ENCODE data around the gene CSRNP3.

CSRNP3 gene

DNA sequence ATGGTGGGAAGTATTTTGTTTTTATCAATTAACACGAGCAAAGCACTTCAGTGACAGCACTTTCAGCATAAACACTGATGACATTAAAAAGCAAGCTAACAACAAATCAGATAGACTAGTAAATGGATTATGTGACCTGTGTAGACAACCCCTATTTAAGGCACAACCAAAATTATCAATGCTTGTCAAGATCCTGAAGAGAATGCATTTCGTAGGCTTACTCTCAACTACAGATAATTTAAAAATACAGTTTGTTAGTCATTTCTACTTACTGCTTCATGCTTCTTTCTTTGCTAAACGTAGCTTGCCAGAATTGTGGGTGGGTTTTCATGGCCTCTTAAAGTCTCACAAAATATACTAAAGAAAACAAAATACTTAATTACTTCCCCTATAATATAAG is 3.4 kb downstream of the CSRNP3 start:
- DNase-seq: no peak

DNA sequence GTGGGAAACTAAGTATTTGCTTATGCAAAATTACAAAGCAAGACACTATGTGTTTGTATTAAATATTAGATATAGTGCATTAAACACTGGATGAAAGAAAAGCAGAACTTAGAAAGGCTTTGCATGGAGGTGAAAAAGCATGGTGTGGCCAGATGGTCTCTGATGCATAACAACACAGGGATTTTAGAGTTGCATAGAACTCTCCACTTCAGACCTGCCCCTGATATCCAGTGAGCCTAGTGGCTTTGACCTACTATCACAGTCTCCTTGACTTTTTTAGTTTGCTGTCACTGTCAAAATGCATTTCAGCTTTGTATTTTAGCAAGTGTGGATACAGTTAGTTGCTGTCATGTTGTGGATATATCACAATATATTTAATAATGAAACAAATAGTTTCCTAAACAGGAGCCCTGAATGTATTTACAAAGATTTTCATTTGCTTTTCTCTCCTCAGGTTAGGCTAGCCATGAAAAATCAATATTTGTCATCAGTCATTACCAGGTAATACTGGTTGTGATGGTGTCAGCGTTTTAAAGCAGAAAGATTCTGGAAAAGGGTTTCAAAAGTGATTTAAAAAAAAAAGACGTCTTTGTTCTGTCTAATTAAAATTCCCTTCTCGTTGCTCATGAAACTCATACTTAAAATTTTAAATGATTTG is 5.2 kb downstream of the CSRNP3 start:
- DNase-seq: no peak

DNA sequence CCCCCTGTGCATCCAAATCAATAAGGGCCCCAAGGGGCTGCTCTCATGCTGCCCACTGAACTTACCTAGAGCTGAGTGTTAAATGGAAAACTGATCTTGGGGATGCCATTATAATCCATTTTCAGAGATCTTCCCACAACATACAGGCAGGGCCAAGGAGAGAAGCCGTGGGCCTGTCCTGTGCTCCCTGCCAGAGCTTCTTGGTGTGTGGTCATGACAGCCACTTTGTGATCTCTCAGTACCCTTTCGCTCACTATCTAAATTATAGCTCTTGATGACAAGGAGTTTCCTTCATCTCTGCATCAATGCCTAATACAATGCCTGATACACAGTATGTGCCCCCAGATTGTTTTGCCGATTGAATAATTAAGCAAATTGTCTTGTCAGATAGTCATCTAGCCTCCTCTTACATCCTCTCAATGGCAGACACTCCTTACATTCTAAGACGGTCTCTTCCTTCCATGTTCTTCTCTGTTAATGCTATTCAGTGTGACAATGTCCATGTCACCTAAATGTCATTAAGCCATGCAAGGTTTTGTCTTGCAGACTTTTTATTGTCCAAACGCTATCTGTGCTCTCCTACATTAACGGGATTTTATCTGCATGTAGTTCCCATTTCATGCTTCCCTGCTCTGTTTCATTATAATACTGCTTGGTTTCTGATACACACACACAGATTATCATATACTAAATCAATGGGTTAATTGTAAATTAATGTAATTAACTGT is 5.9 kb downstream of the CSRNP3 start:
- no peak for DNase-seq

DNA sequence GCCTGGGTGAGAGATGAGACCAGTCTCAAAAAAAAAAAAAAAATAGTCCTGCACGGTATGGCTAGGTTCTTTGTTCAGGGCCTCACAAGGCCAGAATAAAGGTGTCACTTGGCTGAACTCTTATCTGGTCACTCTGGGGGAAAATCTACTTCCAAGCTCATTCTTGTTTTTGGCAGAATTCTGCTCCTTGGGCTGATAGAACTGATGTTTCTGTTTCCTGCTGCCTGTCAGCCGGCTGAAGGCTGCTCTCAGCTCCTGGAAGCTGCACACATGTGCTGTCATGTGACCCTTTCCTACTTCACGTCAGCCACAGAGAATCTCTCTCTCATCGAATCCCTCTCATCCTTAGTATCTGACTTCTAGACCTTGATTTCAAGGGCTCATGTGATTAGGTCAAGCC is 10.4 kb downstream of the CSRNP3 start:
- no peak for DNase-seq

DNA sequence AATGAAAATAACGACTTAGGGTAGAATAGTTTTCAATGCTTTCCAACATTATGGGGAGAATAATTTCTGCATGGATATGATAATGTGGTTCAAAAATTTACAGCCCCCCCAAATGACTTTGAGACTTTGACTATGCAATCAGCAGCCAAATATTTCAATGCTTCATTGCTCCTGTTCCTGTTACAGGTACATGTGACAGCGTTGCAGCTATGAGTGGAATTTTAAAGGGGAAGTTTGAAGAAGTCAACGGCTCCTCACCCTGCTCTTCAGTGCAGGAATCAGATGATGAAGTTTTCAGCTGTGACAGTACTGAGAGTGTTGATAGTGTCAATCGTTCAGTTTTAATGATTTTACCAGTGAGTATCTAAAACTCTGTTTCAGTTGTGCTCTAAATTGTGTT is 25.1 kb downstream of the CSRNP3 start:
- DNase-seq: no peak

DNA sequence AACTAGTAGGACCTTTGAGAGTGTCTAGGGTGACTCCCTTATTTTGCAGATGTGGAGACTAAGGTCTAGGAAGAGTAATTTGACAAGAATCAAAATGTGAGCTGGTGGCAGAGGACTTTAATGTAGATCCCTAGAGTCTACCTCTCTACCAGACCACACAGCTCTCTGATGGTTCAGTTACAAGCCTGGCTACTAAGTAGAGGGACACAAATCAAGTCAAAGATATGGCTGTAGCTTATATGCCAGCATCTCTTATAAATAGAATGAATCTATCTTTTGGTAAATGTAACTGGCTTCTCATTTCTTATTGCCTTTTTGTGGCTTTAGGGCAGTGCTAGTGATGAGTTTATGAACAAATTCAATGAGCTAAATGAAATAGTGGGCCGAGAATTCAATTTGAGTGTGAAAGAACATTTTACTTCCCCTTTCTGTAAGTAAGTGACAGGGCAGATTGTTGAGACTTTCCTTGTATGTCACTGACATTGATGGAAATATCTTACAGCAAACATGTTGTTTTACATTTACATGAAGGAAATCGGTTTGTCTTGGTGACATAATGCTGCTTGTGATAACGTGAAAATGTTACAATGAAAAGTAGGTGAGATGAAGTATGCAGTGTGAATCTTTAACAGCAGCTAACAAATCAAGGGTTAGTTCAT is 28.3 kb downstream of the CSRNP3 start:
- no peak for DNase-seq

DNA sequence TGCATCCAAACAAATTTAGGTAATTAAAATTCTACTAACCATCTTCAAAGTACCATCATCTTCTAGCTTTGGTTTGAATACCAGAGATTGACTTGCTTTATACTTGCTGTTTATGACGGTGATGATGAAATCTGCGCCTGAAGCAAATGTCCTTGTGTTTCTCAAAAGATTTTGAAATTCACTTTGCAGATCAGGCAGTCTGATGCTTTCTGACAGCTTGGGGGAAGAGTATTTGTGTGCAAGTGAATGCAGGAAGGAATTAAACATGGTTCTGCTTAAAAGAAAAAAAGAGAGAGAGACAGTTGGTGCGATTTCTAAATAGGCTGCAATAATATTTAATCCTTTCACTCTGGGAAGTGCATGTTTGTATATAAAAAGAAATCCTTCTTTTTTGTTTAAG is 29.6 kb downstream of the CSRNP3 start:
- no peak for DNase-seq

DNA sequence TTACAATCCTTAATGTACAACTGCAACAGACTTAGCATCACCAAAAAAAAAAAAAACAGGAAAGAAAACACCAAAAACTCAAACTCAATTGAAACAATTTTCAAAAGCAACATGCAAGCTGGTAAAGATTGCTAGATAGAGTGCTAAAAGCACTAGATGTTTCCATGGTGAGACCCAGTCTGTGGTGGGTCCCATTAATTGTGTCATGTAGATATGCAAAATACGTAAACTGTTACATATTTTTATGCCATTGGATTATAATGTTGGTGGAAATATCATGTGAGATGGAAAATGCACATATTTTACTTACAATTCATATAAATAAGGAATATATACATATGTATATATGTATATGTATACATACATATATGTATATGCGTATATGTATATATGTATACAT is 30.5 kb downstream of the CSRNP3 start:
- DNase-seq: no peak

DNA sequence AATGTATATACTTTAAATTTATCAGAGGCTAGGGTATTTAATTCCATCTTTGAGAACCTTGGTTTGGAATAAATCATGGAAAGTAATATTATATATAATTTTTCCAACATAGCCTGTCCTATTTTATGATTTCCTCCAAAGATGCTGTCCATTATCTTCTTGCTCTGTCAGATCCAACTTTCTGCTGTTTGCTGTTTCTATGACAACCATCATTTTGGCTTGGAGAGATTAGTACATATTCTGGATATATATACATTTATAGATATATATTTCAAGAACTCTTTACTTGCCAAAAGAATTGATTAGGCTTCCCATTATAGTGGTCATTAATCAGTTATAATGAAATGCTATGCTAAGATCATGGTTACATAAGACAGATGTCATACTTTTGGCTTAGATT is 31.3 kb downstream of the CSRNP3 start:
- DNase-seq: no peak

DNA sequence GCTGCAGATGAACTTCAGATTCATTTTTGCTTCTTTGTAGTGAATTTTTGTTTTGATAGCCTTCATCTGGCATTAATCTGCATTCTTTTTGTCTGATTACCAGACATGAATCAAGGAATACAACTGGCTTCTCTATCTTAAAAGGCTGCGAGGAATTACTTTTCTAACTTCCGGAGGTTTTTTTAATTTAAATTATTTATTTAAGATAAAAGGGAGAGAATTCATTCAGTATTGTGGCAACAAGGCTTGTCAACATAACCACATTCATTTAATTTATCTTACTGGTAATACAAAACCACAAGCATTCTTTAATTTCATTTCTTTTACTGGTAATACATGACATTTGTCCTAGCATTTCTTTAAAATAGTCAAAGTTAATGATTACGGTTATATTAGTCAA is 36.0 kb downstream of the CSRNP3 start:
- DNase-seq: no peak

DNA sequence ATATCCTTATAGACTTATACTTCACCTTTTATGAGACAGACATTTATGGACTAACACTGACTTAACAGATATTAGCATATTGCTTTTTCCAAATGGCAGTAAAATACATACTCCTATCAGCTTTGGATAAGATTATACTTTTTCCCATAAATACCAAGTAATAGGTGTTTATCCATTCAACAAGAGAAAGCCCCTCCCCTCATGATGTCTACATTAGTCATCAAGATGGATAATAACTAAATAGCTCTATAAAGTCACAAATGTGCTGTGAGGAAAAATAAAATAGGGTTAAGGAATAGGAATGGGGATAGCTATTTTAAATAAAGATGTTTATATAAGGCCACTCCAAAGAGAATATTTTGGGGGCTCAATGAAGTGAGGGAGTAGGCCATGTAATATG is 39.4 kb downstream of the CSRNP3 start:
- DNase-seq: no peak

DNA sequence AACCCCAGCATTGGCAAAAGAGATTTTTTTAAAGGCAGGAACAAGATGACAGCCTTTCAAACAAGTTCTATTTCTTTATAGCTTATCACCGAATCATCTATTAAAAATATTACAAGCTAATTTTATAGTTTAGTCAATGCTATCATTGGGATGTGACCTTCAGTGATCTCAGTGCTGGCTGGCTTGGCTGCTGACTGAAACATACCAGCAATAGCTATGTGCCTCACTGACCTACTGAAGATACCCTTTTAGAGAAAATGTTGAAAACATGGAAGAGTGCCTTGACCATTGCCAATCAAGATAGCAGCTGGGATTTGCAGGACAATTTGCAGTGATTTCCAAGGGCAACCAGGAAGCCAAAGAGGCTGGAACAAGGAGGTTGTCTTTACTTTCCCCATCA is 44.0 kb downstream of the CSRNP3 start:
- no peak for DNase-seq

DNA sequence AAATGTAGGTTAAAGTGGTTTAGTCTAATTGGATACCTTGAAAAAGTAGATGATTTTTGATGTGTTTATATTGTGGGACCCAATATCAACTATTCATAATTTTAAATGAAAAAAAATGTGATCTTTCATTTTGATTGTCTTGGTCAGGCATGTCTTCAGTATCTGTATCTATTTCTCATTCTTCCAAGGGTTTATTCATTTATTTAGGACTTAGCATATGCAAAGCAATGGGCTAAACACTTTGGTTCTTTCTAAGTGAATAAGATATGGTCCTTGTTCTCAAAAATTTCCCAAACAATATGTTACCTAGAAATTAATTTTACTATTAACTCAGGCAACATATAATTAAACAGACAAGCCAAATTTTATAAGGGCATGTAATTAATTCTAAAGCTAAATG is 49.1 kb downstream of the CSRNP3 start:
- DNase-seq: no peak

DNA sequence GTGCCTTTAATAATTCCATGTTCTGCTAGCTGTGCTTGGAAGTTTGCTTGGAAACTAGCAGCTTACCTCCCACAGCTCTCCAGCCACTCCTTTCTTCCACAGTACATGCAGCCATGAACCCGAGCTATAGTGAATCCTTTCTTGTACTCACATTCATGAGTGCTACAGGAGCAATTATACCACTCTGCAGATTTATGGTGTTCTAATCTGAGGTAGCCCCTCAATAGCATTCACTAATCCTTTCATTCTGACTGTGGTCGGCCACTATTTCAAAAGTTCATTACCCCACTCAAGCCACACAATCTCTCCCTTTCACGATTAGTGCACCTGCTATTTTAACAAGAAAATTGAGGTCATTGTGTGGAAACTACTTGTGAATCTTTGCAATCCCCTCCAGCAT is 53.2 kb downstream of the CSRNP3 start:
- no peak for DNase-seq

DNA sequence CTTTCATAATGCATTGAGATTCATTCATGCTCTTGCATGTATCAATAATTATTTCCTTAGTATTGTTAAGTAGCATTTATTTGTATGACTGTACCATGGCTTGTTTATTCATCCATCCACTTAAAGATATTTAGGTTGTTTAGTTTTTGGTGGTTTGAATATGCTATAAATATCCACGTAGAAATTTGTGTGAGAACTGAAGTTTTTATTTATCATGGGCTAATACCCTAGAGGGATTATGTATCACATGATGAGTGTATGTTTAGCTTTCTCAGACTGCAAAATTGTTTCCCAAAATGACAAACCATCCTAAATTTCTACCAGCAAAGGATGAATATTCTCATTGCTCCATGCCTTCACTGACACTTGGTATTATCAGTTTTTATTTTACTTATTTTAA is 55.2 kb downstream of the CSRNP3 start:
- no peak for DNase-seq

DNA sequence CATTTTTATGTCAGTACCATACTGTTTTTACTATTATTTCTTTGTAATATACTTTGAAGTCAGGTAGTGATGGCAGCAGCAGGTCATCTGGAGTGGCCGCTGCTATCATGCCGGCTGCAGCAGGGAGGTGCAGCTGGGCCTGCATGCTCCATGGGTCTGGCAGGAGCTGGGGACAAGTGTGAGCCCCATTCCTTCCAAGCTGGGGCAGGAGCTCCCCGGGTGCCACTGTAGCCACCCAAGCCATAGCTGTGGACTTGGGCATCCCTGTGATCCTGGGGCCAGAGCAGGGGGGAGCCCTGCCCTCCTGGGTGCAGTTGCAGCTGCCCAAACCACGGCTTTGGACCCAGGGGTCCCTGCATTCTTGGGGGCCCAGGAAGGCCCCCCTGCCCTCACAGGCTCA is 59.2 kb downstream of the CSRNP3 start:
- DNase-seq: no peak

DNA sequence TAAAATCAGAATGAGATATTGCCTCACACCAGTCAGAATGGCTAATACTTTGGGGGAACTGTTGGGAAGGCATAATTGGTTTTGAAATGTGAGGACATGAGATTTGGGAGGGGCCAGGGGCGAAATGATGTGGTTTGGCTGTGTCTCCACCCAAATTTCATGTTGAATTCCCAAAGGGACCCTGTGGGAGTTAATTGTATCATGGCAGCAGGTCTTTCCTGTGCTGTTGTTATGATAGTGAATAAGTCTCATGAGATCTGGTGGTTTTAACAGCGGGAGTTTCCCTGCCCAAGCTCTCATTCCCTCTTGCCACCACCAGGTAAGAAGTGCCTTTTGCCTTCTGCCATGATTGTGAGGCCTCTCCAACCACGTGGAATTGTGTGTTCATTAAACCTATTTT is 59.6 kb downstream of the CSRNP3 start:
- no peak for DNase-seq

DNA sequence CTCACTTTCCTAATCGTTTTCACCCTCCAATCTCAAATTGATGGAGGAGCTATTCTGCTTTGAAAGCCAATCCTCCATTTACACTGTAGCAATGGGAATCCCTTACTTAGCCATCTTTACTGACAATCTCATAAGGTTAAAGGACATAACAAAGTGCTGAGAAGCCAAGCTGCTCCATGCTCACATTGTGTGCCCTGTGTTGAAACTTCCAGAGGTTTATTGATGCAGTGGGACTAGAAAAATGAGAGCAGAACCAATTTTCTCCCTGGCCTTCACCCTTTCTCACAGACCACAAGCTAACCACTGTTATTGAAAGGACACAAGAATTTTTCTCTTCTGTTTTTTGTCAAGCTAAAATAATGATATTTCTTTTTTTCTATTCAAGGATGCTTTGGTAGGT is 63.8 kb downstream of the CSRNP3 start:
- DNase-seq: no peak

DNA sequence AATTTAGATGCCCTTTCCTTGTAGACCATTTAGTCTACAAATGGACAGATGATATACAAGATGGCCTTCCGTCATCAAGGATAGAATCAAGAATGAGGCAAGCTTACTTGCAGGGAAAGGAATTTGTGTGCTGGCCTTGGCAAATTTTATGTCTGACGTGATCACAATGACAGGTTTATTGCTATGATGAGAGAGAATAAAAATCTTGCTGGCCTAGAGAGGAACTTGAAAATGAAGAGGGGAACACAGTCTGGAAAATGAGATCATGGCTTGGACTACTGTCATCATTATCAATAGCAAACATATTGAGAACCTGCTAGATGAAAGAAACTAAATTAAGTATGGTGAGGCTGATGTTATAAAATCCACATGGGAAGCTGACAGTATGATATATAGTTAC is 66.0 kb downstream of the CSRNP3 start:
- DNase-seq: no peak

DNA sequence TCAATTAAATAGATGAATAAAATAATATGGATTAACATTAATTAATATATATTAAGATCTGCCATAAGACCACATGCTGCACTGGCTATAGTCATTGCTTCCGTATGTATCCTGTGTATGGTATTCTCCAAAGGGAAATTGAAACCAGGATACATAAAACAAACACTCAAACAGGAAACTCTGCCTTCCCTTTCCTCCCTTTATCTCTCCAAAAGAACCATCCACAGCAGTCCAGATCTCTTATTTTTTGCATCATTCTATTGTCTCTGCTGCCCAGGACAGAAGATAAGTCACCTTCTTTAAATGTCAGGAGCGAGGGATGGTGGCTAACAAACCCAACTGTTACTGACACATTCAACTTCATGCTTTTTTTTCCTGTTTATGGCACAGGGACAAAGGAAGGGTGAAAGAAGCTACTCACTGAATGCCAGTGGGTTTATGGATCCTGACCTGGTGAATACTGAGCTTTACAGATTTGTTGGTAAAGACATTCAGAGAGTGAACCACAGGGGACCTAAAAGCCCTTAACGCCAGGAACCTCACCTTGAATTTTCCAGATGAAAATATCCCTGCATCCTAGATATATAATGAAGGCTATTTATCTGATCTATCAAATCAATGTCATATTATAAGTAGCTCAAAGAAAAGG is 67.5 kb downstream of the CSRNP3 start:
- DNase-seq: no peak

DNA sequence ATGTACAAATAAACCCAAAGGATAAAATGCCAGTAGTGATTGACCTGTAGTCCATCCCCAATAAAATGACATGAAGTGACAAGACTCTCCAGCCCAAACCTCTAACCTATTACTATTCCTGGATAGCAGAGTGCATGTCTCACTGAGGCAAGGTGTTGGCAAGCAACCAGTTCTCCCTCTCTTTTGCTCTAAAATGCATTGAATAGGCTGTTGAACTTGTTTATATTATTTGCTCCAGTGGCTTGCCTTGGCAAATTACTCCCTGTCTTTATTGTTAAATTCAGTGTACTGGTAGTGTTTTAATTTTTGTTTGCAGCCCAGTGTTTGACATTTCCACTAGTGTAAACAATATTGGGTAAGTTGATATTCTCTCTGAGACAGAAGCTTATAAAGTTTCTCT is 70.5 kb downstream of the CSRNP3 start:
- DNase-seq: no peak

DNA sequence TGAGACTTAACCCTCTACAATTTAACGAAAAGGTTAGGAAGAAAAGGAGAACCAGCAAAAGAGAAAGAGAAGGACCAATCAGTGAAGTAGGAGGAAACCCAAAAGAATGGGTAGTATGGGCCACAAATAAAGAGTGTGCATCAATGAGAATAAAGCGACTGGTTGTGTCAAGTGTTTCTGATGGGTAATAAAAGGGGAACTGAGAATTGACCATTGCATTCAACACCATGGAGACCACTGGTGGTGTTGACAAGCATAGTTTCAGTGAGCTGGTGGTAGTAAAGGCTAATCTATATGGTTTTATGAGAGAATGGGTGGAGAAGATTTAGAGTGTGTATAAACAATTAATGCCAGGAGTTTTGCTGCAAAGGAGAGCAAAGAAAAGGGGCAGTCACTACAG is 75.4 kb downstream of the CSRNP3 start:
- no peak for DNase-seq

DNA sequence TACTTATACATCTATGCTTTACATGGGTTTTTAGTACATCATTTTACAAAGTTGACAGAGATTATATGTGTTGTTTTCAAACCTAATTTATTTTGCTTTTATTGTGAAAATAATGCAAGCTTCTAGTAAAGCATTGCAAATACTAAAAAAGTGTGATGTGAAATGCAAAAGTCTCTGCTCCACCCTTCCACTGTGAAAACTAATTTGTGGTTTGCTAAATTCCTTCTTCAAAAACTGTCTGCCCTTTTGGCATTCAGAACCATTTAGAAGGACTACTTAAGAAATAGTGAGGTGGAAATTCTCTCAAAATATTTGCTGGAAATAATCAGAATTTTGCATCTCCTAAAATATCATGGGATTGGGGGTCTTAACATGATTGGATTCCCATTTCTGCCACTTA is 78.4 kb downstream of the CSRNP3 start:
- no peak for DNase-seq

DNA sequence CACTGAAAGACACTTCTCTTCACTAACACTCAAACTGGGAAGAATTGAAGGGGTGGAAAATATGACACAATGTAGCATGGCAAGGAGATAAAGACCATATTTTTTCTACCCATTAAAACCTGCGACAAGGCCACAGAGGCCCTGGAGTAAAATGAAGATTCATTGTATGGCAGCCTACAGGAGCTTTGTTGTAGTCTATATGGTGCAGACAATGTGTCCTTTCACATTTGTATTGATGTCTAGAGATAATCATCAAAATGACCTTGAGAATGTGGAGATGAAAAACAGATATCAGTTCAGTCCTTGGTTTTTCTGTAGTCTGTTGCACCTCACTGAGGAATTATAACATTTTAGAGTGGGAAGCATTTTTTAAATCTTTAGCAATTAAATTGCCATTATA is 80.1 kb downstream of the CSRNP3 start:
- DNase-seq: no peak
